ENCODE data around the gene TNFRSF9. TPM values are rescaled to one million over a fixed set of nuclear protein-coding genes. Genes with fewer than 3 reads are reported as not detected.

The TNFRSF9 gene
- total and polyA plus RNA-seq, 10 donors, result 2.2 to 11.7 (median 3.5) TPM

DNA sequence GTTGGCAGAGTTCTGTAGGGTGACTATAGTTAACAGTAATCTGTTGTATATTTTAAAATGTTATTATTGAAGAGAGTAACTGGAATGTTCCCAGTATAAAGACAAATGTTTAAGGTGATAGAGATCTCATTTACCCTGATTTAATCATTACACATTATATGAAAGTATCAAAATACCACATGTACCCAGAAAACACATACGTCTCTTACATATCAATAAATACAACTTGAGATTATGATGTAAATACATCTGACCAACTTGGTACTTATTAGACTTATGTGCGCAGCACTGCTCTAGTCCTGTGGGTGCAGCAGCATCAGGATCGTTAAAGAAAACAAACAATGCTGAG, 20.2 kb upstream of the TNFRSF9 start:
- WGBS, 5 donors, result 0 to 2% (median 1%) methylated on average over 3 of the region's 3 CpGs
- H3K4me3 ChIP-seq, result peak overlapping the region; percentile 37 to 88 (median 85)
- peaks cover 4 to 31% (median 25%) of the 10 kb centered on the region in 6 donors for H3K36me3 ChIP-seq
- intact Hi-C loops (cut with DNase I; ENCODE audit: low total_unique reads), result no loop called here
- DNase-seq, result no peak
- H3K27me3 ChIP-seq (replicated peaks in 1 of 7), result no peaks in the 10 kb centered on the region
- no peak for TF ChIP-seq POLR2AphosphoS5 (IDR thresholded peaks at IDR 0.05)
- TF ChIP-seq POLR2A (IDR thresholded peaks at IDR 0.05), result no peak
- TF ChIP-seq, protein P1, sequence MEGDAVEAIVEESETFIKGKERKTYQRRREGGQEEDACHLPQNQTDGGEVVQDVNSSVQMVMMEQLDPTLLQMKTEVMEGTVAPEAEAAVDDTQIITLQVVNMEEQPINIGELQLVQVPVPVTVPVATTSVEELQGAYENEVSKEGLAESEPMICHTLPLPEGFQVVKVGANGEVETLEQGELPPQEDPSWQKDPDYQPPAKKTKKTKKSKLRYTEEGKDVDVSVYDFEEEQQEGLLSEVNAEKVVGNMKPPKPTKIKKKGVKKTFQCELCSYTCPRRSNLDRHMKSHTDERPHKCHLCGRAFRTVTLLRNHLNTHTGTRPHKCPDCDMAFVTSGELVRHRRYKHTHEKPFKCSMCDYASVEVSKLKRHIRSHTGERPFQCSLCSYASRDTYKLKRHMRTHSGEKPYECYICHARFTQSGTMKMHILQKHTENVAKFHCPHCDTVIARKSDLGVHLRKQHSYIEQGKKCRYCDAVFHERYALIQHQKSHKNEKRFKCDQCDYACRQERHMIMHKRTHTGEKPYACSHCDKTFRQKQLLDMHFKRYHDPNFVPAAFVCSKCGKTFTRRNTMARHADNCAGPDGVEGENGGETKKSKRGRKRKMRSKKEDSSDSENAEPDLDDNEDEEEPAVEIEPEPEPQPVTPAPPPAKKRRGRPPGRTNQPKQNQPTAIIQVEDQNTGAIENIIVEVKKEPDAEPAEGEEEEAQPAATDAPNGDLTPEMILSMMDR (IDR thresholded peaks at IDR 0.05 in 8 of 11, conservative IDR thresholded peaks at IDR 0.05 in 3 of 11), result no peak
- H3K9me3 ChIP-seq, result no peaks in the 10 kb centered on the region
- peak overlapping the region; percentile 88 to 98 (median 96) for H3K27ac ChIP-seq
- peaks cover 16 to 59% (median 50%) of the 10 kb centered on the region in 6 donors for H3K4me1 ChIP-seq

DNA sequence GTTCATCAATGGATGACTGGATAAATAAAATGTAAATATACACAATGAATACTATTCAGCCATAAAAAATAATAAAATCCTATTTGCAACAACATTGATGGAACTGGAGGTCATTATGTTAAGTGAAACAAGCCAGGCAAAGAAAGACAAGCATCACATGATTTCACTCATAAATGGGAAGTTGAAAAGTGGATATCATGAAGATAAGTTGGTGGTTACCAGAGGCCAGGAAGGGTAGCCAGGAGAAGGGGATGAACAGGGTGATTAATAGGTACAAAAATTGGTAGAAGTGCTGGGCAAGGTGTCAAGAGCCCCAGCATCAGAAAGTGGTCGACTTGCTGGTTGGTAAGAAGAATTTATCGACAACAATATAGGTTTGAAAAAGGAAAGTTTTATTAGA, 19.5 kb upstream of the TNFRSF9 start:
- H3K36me3 ChIP-seq, result peaks cover 3 to 24% (median 19%) of the 10 kb centered on the region in 6 donors
- H3K4me3 ChIP-seq, result peak overlapping the region in 3 of 8 donors; percentile 70 to 87 (median 86)
- peak overlapping the region in 7 of 8 donors; percentile 90 to 98 (median 96) for H3K27ac ChIP-seq
- intact Hi-C loops (cut with DNase I; ENCODE audit: low total_unique reads), result no loop called here
- H3K4me1 ChIP-seq, result peaks cover 20 to 57% (median 47%) of the 10 kb centered on the region in 6 donors
- 76 to 100% (median 82%) methylated on average over 2 of the region's 2 CpGs for WGBS, 5 donors
- H3K9me3 ChIP-seq, result no peaks in the 10 kb centered on the region
- no peak for DNase-seq
- TF ChIP-seq, protein P1 (IDR thresholded peaks at IDR 0.05 in 8 of 11, conservative IDR thresholded peaks at IDR 0.05 in 3 of 11), result no peak
- TF ChIP-seq POLR2A (IDR thresholded peaks at IDR 0.05) (no peak), POLR2AphosphoS5 (IDR thresholded peaks at IDR 0.05) (no peak)
- no peaks in the 10 kb centered on the region for H3K27me3 ChIP-seq (replicated peaks in 1 of 7)

DNA sequence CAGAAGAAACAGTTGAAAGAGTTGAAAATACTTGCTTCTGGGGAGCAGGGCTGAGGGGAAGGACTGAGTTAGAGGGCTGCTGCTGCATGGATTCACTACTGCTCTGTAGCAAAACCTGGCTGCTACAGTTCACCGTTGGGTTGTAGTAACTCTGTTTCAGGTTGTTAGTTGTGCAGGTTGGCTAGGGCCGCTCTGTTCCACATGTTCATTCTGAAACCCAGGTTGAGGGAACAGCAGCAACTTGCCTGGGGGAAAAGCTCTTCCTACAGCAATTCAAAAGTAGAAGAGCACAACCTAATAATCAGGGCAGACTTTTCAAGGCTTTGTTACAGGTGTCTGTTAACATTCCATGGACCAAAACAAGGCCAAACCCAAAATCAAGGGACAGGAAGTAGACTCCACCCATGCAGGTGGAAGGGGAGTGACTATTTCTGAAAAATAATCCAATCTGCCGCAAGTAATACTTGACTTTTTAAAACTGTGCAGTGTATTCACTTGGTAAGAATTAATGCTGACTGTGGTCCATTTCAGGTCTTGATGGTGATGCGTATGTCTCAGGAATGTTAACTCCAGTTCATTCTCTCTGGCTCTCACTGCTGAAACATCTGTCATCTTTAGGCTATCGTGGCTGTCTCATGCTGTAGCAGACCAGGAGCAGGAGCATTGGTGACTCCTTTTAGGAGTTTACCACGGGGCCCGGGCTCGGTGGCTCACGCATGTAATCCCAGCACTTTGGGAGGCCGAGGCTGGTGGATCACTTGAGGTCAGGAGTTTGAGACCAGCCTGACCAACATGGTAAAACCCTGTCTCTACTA, 15.8 kb upstream of the TNFRSF9 start:
- H3K4me3 ChIP-seq, result no peak overlapping the region
- WGBS, 5 donors, result 77 to 90% (median 88%) methylated on average over 10 of the region's 10 CpGs
- H3K27me3 ChIP-seq (replicated peaks in 1 of 7), result no peaks in the 10 kb centered on the region
- no peaks in the 10 kb centered on the region for H3K36me3 ChIP-seq
- H3K4me1 ChIP-seq, result peaks cover 17 to 39% (median 25%) of the 10 kb centered on the region in 6 donors
- TF ChIP-seq POLR2AphosphoS5 (IDR thresholded peaks at IDR 0.05) (no peak), POLR2A (IDR thresholded peaks at IDR 0.05) (no peak)
- TF ChIP-seq, protein P1 (IDR thresholded peaks at IDR 0.05 in 8 of 11, conservative IDR thresholded peaks at IDR 0.05 in 3 of 11), result no peak
- H3K9me3 ChIP-seq, result no peaks in the 10 kb centered on the region
- no peak for DNase-seq
- H3K27ac ChIP-seq, result peak overlapping the region in 4 of 8 donors; percentile 1 to 47 (median 18)
- intact Hi-C loops (cut with DNase I; ENCODE audit: low total_unique reads), result no loop called here

DNA sequence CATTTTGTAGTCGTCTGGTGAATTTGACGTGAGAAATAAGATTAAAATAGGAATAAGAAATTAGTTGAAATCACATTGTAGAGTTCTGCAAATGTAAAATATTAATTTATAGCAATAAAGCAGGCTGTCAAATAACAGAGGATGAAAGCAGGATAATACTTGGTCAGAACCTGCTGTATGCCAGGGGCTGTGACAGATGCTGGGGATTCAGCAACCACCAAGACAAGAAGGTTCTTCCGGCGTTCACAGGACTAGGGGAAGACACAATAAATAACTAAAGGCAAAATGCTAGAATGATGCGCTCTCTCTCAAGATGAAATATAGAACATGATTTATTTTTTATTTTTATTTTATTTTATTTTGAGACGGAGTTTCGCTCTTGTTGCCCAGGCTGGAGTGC, 14.0 kb upstream of the TNFRSF9 start:
- Histone ChIP-seq H3K4me1 (peaks cover 8 to 25% (median 14%) of the 10 kb centered on the region in 6 donors), H3K27me3 (replicated peaks in 1 of 7) (no peaks in the 10 kb centered on the region), H3K27ac (peak overlapping the region; percentile 84 to 96 (median 93)), H3K9me3 (no peaks in the 10 kb centered on the region), H3K36me3 (no peaks in the 10 kb centered on the region), H3K4me3 (peak overlapping the region; percentile 44 to 74 (median 56))
- no peak for DNase-seq
- 67 to 73% (median 69%) methylated on average over 7 of the region's 7 CpGs for WGBS, 5 donors
- intact Hi-C loops (cut with DNase I; ENCODE audit: low total_unique reads), result no loop called here
- TF ChIP-seq, protein P1 (IDR thresholded peaks at IDR 0.05 in 8 of 11, conservative IDR thresholded peaks at IDR 0.05 in 3 of 11), result no peak
- TF ChIP-seq POLR2AphosphoS5 (IDR thresholded peaks at IDR 0.05) (no peak), POLR2A (IDR thresholded peaks at IDR 0.05) (no peak)
